Brain microvascular endothelial cell (primary cell): ENCODE data around the gene PPIE.
"Not testable (repeated sequence)": the region's sequence is repeated elsewhere in the genome, so short reads cannot be mapped to it uniquely, and the experiment has no call there.

Experiments used
- DNase-seq: peaks from one replicate; pipeline ENCODE4 v3.0.0-alpha.2; 2020
- H3K27ac ChIP-seq: fragments of 250-450 bp; sonication (Bioruptor Pico); 2 replicates; pipeline ENCODE4 v1.5.1; 2020; ENCODE audit warnings: mild to moderate bottlenecking, moderate library complexity
- H3K27me3 ChIP-seq: fragments of 250-450 bp; sonication (Bioruptor Pico); replicated peaks from 2 replicates; pipeline ENCODE4 v1.5.1; 2020; ENCODE audit warnings: mild to moderate bottlenecking
- H3K36me3 ChIP-seq: fragments of 250-450 bp; sonication (Bioruptor Pico); replicated peaks from 2 replicates; pipeline ENCODE4 v1.5.1; 2020; ENCODE audit warnings: mild to moderate bottlenecking
- H3K4me3 ChIP-seq: 2 replicates; pipeline ENCODE4 v1.5.1; 2011; ENCODE audit warnings: low read depth, mild to moderate bottlenecking, control low read depth, low read length, moderate library complexity
- CTCF ChIP-seq: IDR thresholded peaks from 2 replicates; pipeline ENCODE4 v1.5.1; 2011; ENCODE audit warnings: low read depth, mild to moderate bottlenecking, moderate library complexity, low read length, control low read depth, inconsistent platforms; ENCODE audit errors: missing control alignments
- in situ Hi-C: cut with HindIII; loops from 2 replicates; pipeline ENCODE4 v1.10.0; 2017; ENCODE audit warnings: low sequenced_read_pairs, low pct_ligation_motif_present

Gene PPIE

GRCh38 chr1:39779137-39779536 lies 40.5 kb downstream of the PPIE start:
- in situ Hi-C loops = no loop called here
- H3K27ac ChIP-seq = no peak overlapping the region
- no peak for TF ChIP-seq CTCF

GRCh38 chr1:39779821-39780220 lies 41.1 kb downstream of the PPIE start:
- no peak overlapping the region for H3K27ac ChIP-seq
- DNase-seq = no peak
- in situ Hi-C loops = no loop called here
- no peak overlapping the region for H3K4me3 ChIP-seq
- H3K36me3 ChIP-seq = no peaks in the 10 kb centered on the region
- no peak for TF ChIP-seq CTCF
- H3K27me3 ChIP-seq = no peaks in the 10 kb centered on the region

More at GRCh38 chr1:39779137-39779536, 40.5 kb downstream of the PPIE start:
- H3K4me3 ChIP-seq = no peak overlapping the region
- H3K36me3 ChIP-seq = no peaks in the 10 kb centered on the region
- H3K27me3 ChIP-seq = no peaks in the 10 kb centered on the region
- DNase-seq = no peak

GRCh38 chr1:39781349-39781715 lies 42.6 kb downstream of the PPIE start:
- Histone ChIP-seq H3K36me3 (no peaks in the 10 kb centered on the region), H3K27ac (no peak overlapping the region), H3K4me3 (no peak overlapping the region), H3K27me3 (no peaks in the 10 kb centered on the region)
- no peak for DNase-seq
- no peak for TF ChIP-seq CTCF
- in situ Hi-C loops = no loop called here

GRCh38 chr1:39782103-39782502 lies 43.4 kb downstream of the PPIE start:
- H3K4me3 ChIP-seq = no peak overlapping the region
- DNase-seq = no peak
- H3K27ac ChIP-seq = no peak overlapping the region
- H3K36me3 ChIP-seq = no peaks in the 10 kb centered on the region
- in situ Hi-C loops = no loop called here
- TF ChIP-seq CTCF = no peak
- no peaks in the 10 kb centered on the region for H3K27me3 ChIP-seq

GRCh38 chr1:39782685-39783084 lies 44.0 kb downstream of the PPIE start:
- H3K27ac ChIP-seq, H3K4me3 ChIP-seq, H3K27me3 ChIP-seq, DNase-seq, in situ Hi-C loops, H3K36me3 ChIP-seq: not testable (repeated sequence)

GRCh38 chr1:39786303-39787107 lies 47.8 kb downstream of the PPIE start:
- H3K4me3 ChIP-seq, DNase-seq, H3K36me3 ChIP-seq, in situ Hi-C loops, H3K27ac ChIP-seq: not testable (repeated sequence)
- H3K27me3 ChIP-seq = peaks cover 13% of the 10 kb centered on the region

- in situ Hi-C loops, H3K27ac ChIP-seq, DNase-seq, H3K36me3 ChIP-seq, H3K4me3 ChIP-seq: not testable (repeated sequence)
- H3K27me3 ChIP-seq = peaks cover 13% of the 10 kb centered on the region
Observed at GRCh38 chr1:39787108-39787375, 48.4 kb downstream of the PPIE start.
